Keratinocyte (primary cell): ENCODE measurements around the gene PTPN14. TPM values are rescaled to one million over a fixed set of nuclear protein-coding genes. Genes with fewer than 3 reads are reported as not detected.

ENCODE experiments used
- DNase-seq: peaks from one replicate; pipeline ENCODE4 v3.0.0-alpha.2; 2011; ENCODE audit warnings: low read depth, missing footprints, low spot score
- FAIRE-seq: peaks from 2 replicates; lab custom pipeline; 2011; peaks lifted over from hg19 to GRCh38; lab: Jason Lieb, UNC
- H2AFZ ChIP-seq: 2 replicates; pipeline ENCODE4 v1.6.0; 2012; ENCODE audit warnings: low read length, control low read depth, inconsistent platforms; ENCODE audit not compliant: control insufficient read depth
- H3K27ac ChIP-seq: 2 replicates; pipeline ENCODE4 v1.5.1; 2011; ENCODE audit warnings: low read length; ENCODE audit not compliant: control insufficient read depth, insufficient read depth
- H3K27me3 ChIP-seq: 3 replicates; pipeline ENCODE4 v1.6.0; 2011; ENCODE audit warnings: low read length; ENCODE audit not compliant: control insufficient read depth, insufficient read depth; ENCODE audit errors: extremely low read depth
- H3K36me3 ChIP-seq, 2 experiments: 2 replicates in 1 of 2; 3 replicates in 1 of 2; pipeline ENCODE4 v1.5.1; 2011; ENCODE audit warnings: low read length in 2 of 2, mild to moderate bottlenecking in 1 of 2; ENCODE audit not compliant: control insufficient read depth in 2 of 2, insufficient read depth in 2 of 2; ENCODE audit errors: extremely low read depth in 1 of 2
- H3K4me1 ChIP-seq: 3 replicates; pipeline ENCODE4 v1.5.1; 2011; ENCODE audit warnings: low read length; ENCODE audit not compliant: control insufficient read depth, insufficient read depth; ENCODE audit errors: extremely low read depth
- H3K4me2 ChIP-seq: 3 replicates; pipeline ENCODE4 v1.6.0; 2011; ENCODE audit warnings: low read depth, low read length; ENCODE audit not compliant: control insufficient read depth, insufficient read depth; ENCODE audit errors: extremely low read depth
- H3K4me3 ChIP-seq, 3 experiments: fragments of 200-600 bp in 1 of 3; sonication (generic) in 1 of 3; 2 replicates in 2 of 3; 3 replicates in 1 of 3; pipeline ENCODE4 v1.5.1; 2011 to 2016; ENCODE audit warnings: low read length in 3 of 3, mild to moderate bottlenecking in 3 of 3, control low read depth in 2 of 3, inconsistent platforms in 1 of 3, low read depth in 1 of 3, mixed read lengths in 1 of 3, mixed run types in 1 of 3, moderate library complexity in 1 of 3; ENCODE audit not compliant: control insufficient read depth in 2 of 3, insufficient read depth in 2 of 3; ENCODE audit errors: extremely low read depth in 1 of 3
- H3K79me2 ChIP-seq: 2 replicates; pipeline ENCODE4 v1.6.0; 2012; ENCODE audit warnings: low read length; ENCODE audit not compliant: control insufficient read depth, insufficient read depth
- H3K9ac ChIP-seq: 3 replicates; pipeline ENCODE4 v1.6.0; 2011; ENCODE audit warnings: low read length; ENCODE audit not compliant: control insufficient read depth, insufficient read depth; ENCODE audit errors: extremely low read depth
- H3K9me1 ChIP-seq: 3 replicates; pipeline ENCODE4 v1.6.0; 2011; ENCODE audit warnings: low read length; ENCODE audit not compliant: control insufficient read depth, insufficient read depth; ENCODE audit errors: extremely low read depth
- H3K9me3 ChIP-seq: 2 replicates; pipeline ENCODE4 v1.5.1; 2012; ENCODE audit warnings: low read depth, low read length; ENCODE audit not compliant: control insufficient read depth
- H4K20me1 ChIP-seq: 3 replicates; pipeline ENCODE4 v1.6.0; 2011; ENCODE audit warnings: low read length; ENCODE audit not compliant: control insufficient read depth, insufficient read depth; ENCODE audit errors: extremely low read depth
- CTCF ChIP-seq, 3 experiments: IDR thresholded peaks in 1 of 3; conservative IDR thresholded peaks in 1 of 3; optimal IDR thresholded peaks in 1 of 3; 2 replicates in 2 of 3; 3 replicates in 1 of 3; pipeline versions ENCODE3 to v1.5.1; 2011; ENCODE audit warnings: low read length in 3 of 3, mild to moderate bottlenecking in 3 of 3, moderate library complexity in 2 of 3, control low read depth in 1 of 3, inconsistent platforms in 1 of 3; ENCODE audit not compliant: insufficient read depth in 2 of 3; ENCODE audit errors: extremely low read depth in 1 of 3
- EZH2 ChIP-seq: IDR thresholded peaks from one replicate; pipeline ENCODE4 v1.6.1; 2012; ENCODE audit warnings: inconsistent platforms, mild to moderate bottlenecking, low read length, moderate library complexity
- dilution Hi-C: fragments of 300-500 bp; cut with MboI; formaldehyde crosslinking; loops from one replicate; pipeline ENCODE4 v1.7.0; 2020; ENCODE audit warnings: low sequenced_read_pairs; ENCODE audit not compliant: extremely low pct_ligation_motif_present
- polyA plus RNA-seq, 5 experiments: library from polyadenylated mRNA; depleted of rRNA in 3 of 5; stranded (reverse) in 3 of 5; stranded (forward) in 1 of 5; unstranded in 1 of 5; fragments of >200 nt; gene quantifications; 1 replicate in 1 of 5; 2 replicates in 3 of 5; 3 replicates in 1 of 5; pipeline versions ENCODE4 v1.2.1 to v1.2.3, GENCODE V29; 2011 to 2012; ENCODE audit warnings: missing spikeins in 2 of 5, low read depth in 1 of 5, low replicate concordance in 1 of 5

Gene PTPN14
- polyA plus RNA-seq, 1 donor (not counting 4 experiments of a cell fraction or from before 2014, with no cell fraction given): 29.9 TPM

GRCh38 chr1:214516434-214517326 is 34.7 kb downstream of the PTPN14 start:
- dilution Hi-C loops: no loop called here
- Histone ChIP-seq H4K20me1 (peaks cover 5% of the 10 kb centered on the region), H3K4me2 (peak overlapping the region; percentile 17), H3K9me3 (no peaks in the 10 kb centered on the region), H3K27ac (no peak overlapping the region), H3K4me3 (no peak overlapping the region), H3K27me3 (no peaks in the 10 kb centered on the region), H3K9me1 (no peaks in the 10 kb centered on the region), H3K36me3 (peaks cover 0 to 5% of the 10 kb centered on the region in 2 experiments), H3K79me2 (peaks cover 100% of the 10 kb centered on the region), H2AFZ (no peak overlapping the region), H3K9ac (no peak overlapping the region), H3K4me1 (peaks cover 36% of the 10 kb centered on the region)
- no peak for TF ChIP-seq EZH2
- TF ChIP-seq CTCF (optimal IDR thresholded peaks at IDR 0.05 in 1 of 3, IDR thresholded peaks at IDR 0.05 in 1 of 3, conservative IDR thresholded peaks at IDR 0.05 in 1 of 3; ENCODE audit: extremely low read depth in 1 of 3, insufficient read depth in 2 of 3, low read length in 3 of 3): no peak
- FAIRE-seq: no peak
- no peak for DNase-seq

- peak overlapping the region; percentile 23 for H3K27ac ChIP-seq
- H3K9ac ChIP-seq: no peak overlapping the region
Measured at GRCh38 chr1:214515544-214516433, 35.6 kb downstream of the PTPN14 start.

More at GRCh38 chr1:214515544-214516433, 35.6 kb downstream of the PTPN14 start:
- H3K4me3 ChIP-seq: no peak overlapping the region
- H3K9me3 ChIP-seq: no peaks in the 10 kb centered on the region
- peak overlapping the region; percentile 7 for H3K4me2 ChIP-seq
- peaks cover 5% of the 10 kb centered on the region for H4K20me1 ChIP-seq
- peaks cover 36% of the 10 kb centered on the region for H3K4me1 ChIP-seq
- FAIRE-seq (no peak), DNase-seq (no peak)
- peaks cover 0 to 5% of the 10 kb centered on the region in 2 experiments for H3K36me3 ChIP-seq
- peaks cover 100% of the 10 kb centered on the region for H3K79me2 ChIP-seq
- H2AFZ ChIP-seq: no peak overlapping the region
- no peaks in the 10 kb centered on the region for H3K27me3 ChIP-seq
- no peaks in the 10 kb centered on the region for H3K9me1 ChIP-seq
- no peak for TF ChIP-seq EZH2
- no peak for TF ChIP-seq CTCF (optimal IDR thresholded peaks at IDR 0.05 in 1 of 3, IDR thresholded peaks at IDR 0.05 in 1 of 3, conservative IDR thresholded peaks at IDR 0.05 in 1 of 3; ENCODE audit: extremely low read depth in 1 of 3, insufficient read depth in 2 of 3, low read length in 3 of 3)
- dilution Hi-C loops: no loop called here
